ENCODE measurements around the gene HIGD1B. TPM values are rescaled to one million over a fixed set of nuclear protein-coding genes. Genes with fewer than 3 reads are reported as not detected.

Gene HIGD1B
- total and polyA plus RNA-seq, 2 of the 4 experiments (the other 2 are of a cell fraction) = not detected

DNA sequence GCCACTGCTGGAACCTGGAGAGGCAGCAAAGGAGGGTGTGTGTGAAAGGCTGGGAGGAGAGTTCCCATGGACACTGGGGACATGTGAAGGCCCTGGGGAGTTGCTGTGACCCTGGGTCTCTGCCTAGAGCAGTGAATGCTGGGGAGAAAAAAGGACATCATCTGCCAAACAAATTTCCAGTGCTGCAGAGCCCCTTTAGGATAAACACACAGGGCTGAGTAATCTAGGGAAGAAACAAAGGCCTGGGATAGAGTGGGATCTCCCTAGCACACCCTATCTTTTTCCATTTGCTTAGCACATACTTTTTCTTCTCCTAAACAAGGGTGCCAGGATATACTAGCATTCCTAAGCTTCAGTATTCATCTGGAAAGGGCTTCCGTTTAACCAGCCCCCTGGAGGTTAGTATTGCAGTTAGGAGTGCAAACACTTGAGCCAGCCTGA lies 3.3 kb upstream of the HIGD1B start:
- no peaks in the 10 kb centered on the region for H3K27me3 ChIP-seq (ENCODE audit: control insufficient read depth, insufficient read depth, low read length)
- no peaks in the 10 kb centered on the region for H4K20me1 ChIP-seq (ENCODE audit: insufficient read depth, low read length)
- no peak for TF ChIP-seq MAZ (IDR thresholded peaks at IDR 0.05; ENCODE audit: borderline replicate concordance, low read depth, low read length)
- peak; percentile 41; the same call in 1 of the 2 replicates for TF ChIP-seq RAD21 (IDR thresholded peaks at IDR 0.05; ENCODE audit: low read length)
- no peak for TF ChIP-seq BHLHE40 (IDR thresholded peaks at IDR 0.05; ENCODE audit: low read depth, low read length)
- TF ChIP-seq POLR2A (IDR thresholded peaks at IDR 0.05; ENCODE audit: low read depth, low read length) = no peak
- TF ChIP-seq, protein P1, sequence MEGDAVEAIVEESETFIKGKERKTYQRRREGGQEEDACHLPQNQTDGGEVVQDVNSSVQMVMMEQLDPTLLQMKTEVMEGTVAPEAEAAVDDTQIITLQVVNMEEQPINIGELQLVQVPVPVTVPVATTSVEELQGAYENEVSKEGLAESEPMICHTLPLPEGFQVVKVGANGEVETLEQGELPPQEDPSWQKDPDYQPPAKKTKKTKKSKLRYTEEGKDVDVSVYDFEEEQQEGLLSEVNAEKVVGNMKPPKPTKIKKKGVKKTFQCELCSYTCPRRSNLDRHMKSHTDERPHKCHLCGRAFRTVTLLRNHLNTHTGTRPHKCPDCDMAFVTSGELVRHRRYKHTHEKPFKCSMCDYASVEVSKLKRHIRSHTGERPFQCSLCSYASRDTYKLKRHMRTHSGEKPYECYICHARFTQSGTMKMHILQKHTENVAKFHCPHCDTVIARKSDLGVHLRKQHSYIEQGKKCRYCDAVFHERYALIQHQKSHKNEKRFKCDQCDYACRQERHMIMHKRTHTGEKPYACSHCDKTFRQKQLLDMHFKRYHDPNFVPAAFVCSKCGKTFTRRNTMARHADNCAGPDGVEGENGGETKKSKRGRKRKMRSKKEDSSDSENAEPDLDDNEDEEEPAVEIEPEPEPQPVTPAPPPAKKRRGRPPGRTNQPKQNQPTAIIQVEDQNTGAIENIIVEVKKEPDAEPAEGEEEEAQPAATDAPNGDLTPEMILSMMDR (conservative IDR thresholded peaks at IDR 0.05; ENCODE audit: low read depth, low read length) = 0 out of 2 replicates have a peak, but pooled peaks have one; percentile 26
- peak; percentile 19; the same call in 1 of the 2 replicates for TF ChIP-seq SMC3 (IDR thresholded peaks at IDR 0.05; ENCODE audit: low read depth, low read length)
- ChIA-PET POLR2A (ENCODE audit: unreplicated experiment) (no interaction called here), CTCF (interaction anchor here (0.8 to 1.2 kb wide), 3 partner anchors 15 to 66 kb away, joined by 3 to 4 read pairs (median 3); no protein-coding TSS in a partner anchor)
- dilution Hi-C loops (cut with HindIII; ENCODE audit: low sequenced_read_pairs, unreplicated experiment) (no loop called here), intact Hi-C loops (cut with micrococcal nuclease) (no loop called here), in situ Hi-C loops (cut with MboI; ENCODE audit: low sequenced_read_pairs) (no loop called here)
- no TSS peak for BruUV-seq (replicated peaks)
- DNase-seq = peak; percentile 70
- H2BK120ac ChIP-seq (ENCODE audit: low read depth, low read length) = peak overlapping the region; percentile 50; the same call in 1 of the 2 replicates
- H4K91ac ChIP-seq (ENCODE audit: insufficient read depth, low read depth, low read length) = no peak overlapping the region
- no peak overlapping the region for H2BK20ac ChIP-seq (ENCODE audit: low read depth, low read length)
- no peak overlapping the region for H3K9ac ChIP-seq (ENCODE audit: low read depth, low read length)
- H3K36me3 ChIP-seq (ENCODE audit: control insufficient read depth, insufficient read depth, low read length) = peaks cover 4% of the 10 kb centered on the region; the same call in 1 of the 2 replicates
- peak overlapping the region; percentile 81 for H3K4ac ChIP-seq (ENCODE audit: low read depth, low read length)
- peak overlapping the region; percentile 70 for H4K5ac ChIP-seq (ENCODE audit: low read depth, low read length)
- H3K18ac ChIP-seq (ENCODE audit: low read depth, low read length) = peak overlapping the region; percentile 40
- peak overlapping the region; percentile 71 for H3K14ac ChIP-seq (replicated peaks; ENCODE audit: low read depth, low read length)
- H4K8ac ChIP-seq (ENCODE audit: low read depth in 2 of 2, low read length in 2 of 2) = peak overlapping the region in 1 of 2 experiments; percentile 75; a peak in 2 of 4 replicates
- no peaks in the 10 kb centered on the region for H3K9me3 ChIP-seq (ENCODE audit: control insufficient read depth, insufficient read depth, low read length)
- no CpG with 5 or more reads among the region's 1 CpG for WGBS, 2 experiments (ENCODE audit: extremely low coverage in 2 of 2, insufficient read length in 1 of 2)
- H2BK15ac ChIP-seq (ENCODE audit: low read depth, low read length) = peak overlapping the region; percentile 41; the same call in 1 of the 3 replicates
- peak overlapping the region; percentile 13 for H2AK9ac ChIP-seq (replicated peaks; ENCODE audit: low read depth, low read length, poor library complexity)
- peak; percentile 88 for ATAC-seq (ENCODE audit: low read depth)
- peak overlapping the region; percentile 67; the same call in 1 of the 2 replicates for H3K27ac ChIP-seq (ENCODE audit: insufficient read depth, low read length)
- H2AFZ ChIP-seq (replicated peaks; ENCODE audit: low read length, poor library complexity) = peak overlapping the region; percentile 78
- no peak overlapping the region for H3K4me2 ChIP-seq (ENCODE audit: low read depth, low read length)
- H2BK5ac ChIP-seq (ENCODE audit: low read depth, low read length, poor library complexity, severe bottlenecking) = peak overlapping the region; percentile 23
- no peaks in the 10 kb centered on the region for H3K79me1 ChIP-seq (ENCODE audit: low read depth in 1 of 2, low read length in 2 of 2)
- no peak overlapping the region for H3K4me3 ChIP-seq (ENCODE audit: insufficient read depth, low read depth, low read length)
- H3K56ac ChIP-seq (ENCODE audit: extremely low read depth, insufficient read depth, low read length) = no peak overlapping the region; the same call in 1 of the 2 replicates
- H2AK5ac ChIP-seq (ENCODE audit: low read depth, low read length) = peak overlapping the region; percentile 19; the same call in 1 of the 2 replicates
- H3K23ac ChIP-seq (ENCODE audit: low read depth, low read length) = peak overlapping the region; percentile 86; the same call in 1 of the 2 replicates
- H3K4me1 ChIP-seq (ENCODE audit: control insufficient read depth, insufficient read depth, low read length) = peaks cover 13% of the 10 kb centered on the region
- peaks cover 12% of the 10 kb centered on the region for H3K9me1 ChIP-seq (ENCODE audit: insufficient read depth, low read length)

Measured in IMR-90 (cell line).